GM12872 (cell line): ENCODE results near the gene SLC25A44.

Experiments used
- TF ChIP-seq, protein P1 (sequence below): IDR thresholded peaks from 3 replicates; pipeline ENCODE4 v1.5.1; 2011; ENCODE audit warnings: low read depth, mild to moderate bottlenecking, low read length, moderate library complexity; ENCODE audit not compliant: insufficient read depth

Gene SLC25A44

DNA sequence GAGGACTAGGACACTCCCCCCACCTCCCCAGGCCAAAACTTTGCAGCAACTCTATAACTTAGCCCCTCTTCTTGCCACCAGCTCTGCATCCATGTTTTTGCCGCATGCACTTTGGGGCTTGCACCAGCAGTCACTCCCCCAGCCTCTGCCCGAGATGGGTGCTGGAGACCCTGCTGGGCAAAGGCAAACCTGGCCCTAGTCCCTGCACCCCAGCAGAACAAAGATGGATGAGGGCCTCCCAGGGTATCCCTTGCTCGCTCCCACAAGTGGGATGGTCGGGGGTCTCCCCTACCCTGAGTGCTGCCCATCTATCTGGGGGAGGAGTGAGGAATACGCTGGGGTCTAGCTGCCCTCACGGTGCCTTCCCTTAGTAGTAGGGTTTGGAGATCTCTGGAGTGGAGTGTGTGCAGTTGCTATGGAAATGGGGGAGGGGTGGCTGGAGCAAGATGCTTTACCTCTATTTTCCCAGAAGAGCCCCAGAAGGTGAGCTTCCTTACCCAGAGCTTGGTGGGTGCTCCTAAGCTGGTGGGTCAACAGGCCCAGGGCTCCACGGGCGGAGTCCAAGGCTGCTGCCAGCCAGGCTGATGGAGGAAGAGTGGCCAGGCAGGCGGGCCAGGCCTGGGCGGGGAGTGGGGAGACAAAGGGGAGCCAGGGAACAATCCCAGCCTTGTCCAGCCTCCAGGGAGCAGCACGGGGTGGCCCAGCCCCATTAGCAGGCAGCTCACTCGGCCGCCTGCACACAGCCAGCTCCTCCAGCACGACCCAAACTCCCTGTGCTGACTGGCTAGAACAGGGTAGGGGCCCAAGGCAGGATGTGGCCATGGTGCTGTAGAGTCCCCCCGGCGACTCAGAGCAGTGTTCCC, 53.8 kb downstream of the SLC25A44 start, which contains the start of gene PAQR6:
Gene PAQR6, minus strand, starts transcription at position 597 of the 863 bp plus-strand sequence. CDS start 1,325 bp downstream, outside the sequence.
- TF ChIP-seq, protein P1, sequence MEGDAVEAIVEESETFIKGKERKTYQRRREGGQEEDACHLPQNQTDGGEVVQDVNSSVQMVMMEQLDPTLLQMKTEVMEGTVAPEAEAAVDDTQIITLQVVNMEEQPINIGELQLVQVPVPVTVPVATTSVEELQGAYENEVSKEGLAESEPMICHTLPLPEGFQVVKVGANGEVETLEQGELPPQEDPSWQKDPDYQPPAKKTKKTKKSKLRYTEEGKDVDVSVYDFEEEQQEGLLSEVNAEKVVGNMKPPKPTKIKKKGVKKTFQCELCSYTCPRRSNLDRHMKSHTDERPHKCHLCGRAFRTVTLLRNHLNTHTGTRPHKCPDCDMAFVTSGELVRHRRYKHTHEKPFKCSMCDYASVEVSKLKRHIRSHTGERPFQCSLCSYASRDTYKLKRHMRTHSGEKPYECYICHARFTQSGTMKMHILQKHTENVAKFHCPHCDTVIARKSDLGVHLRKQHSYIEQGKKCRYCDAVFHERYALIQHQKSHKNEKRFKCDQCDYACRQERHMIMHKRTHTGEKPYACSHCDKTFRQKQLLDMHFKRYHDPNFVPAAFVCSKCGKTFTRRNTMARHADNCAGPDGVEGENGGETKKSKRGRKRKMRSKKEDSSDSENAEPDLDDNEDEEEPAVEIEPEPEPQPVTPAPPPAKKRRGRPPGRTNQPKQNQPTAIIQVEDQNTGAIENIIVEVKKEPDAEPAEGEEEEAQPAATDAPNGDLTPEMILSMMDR = no peak

GRCh38 chr1:156248323-156248683, 54.4 kb downstream of the SLC25A44 start:
- TF ChIP-seq, protein P1 = no peak

GRCh38 chr1:156249593-156249992, 55.7 kb downstream of the SLC25A44 start:
- TF ChIP-seq, protein P1 = no peak

- TF ChIP-seq, protein P1 = no peak
These were observed 57.6 kb downstream of the SLC25A44 start for GRCh38 chr1:156251527-156251926.

DNA sequence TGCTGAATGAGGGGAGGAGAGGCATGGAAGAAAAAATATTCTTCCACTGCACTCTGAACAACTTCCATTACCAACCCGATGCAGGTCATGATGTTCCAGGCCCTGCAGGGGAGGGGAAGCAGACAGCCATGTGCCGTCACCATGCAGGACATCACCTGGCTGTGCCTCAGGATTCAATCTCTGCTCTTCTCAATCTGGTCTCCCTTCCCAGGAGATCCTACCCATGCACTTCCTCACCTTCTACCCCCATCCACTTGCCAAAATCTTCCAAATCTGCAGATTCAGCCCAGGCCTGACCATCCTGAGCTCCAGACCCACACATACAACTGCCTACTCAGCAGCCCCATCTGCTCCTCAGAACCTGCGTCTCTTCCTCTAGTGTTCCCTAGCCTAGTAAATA, 59.7 kb downstream of the SLC25A44 start:
- TF ChIP-seq, protein P1 = no peak

GRCh38 chr1:156257711-156258110, 63.8 kb downstream of the SLC25A44 start:
- TF ChIP-seq, protein P1 = no peak

DNA sequence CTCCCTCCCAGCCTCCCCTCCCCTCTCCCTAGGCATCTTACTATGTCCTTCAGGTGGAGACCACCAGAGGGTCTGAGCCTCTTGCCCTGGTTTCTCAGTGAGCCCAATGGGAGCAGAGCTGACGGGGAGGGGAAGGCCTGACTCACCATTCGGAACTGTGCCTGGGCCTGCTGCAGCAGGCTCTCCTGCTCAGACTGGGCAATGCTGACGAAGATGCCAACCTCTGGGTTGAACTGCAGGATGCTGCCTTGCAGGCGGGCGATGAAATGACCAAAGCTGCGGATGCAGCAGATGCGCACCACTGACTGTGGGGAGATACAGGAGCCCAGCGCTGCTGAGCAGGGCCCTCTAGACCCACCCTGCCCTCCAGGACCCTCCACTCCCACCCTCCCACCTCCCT, 65.0 kb downstream of the SLC25A44 start:
- TF ChIP-seq, protein P1 = no peak
